ENCODE measurements around the gene CCDC141.

The CCDC141 gene

GRCh38 chr2:178863856-178864620 is 185.9 kb downstream of the CCDC141 start:
- DNase-seq, result no peak

- DNase-seq, result no peak
Observed at GRCh38 chr2:178863130-178863855, 186.6 kb downstream of the CCDC141 start.

- DNase-seq, result no peak
Observed at GRCh38 chr2:178860551-178860950, 189.4 kb downstream of the CCDC141 start.

- DNase-seq, result no peak
Observed at GRCh38 chr2:178859730-178860129, 190.2 kb downstream of the CCDC141 start.

- no peak for DNase-seq
Observed at GRCh38 chr2:178858896-178859625, 190.9 kb downstream of the CCDC141 start.

GRCh38 chr2:178855151-178855550 is 194.8 kb downstream of the CCDC141 start:
- DNase-seq, result no peak

- DNase-seq, result no peak
Observed at GRCh38 chr2:178848335-178848734, 201.6 kb downstream of the CCDC141 start.

GRCh38 chr2:178846458-178846802 is 203.5 kb downstream of the CCDC141 start:
- no peak for DNase-seq

- DNase-seq, result no peak
Observed at GRCh38 chr2:178845566-178846457, 204.1 kb downstream of the CCDC141 start.

- DNase-seq, result no peak
Observed at GRCh38 chr2:178844701-178845100, 205.2 kb downstream of the CCDC141 start.

GRCh38 chr2:178844269-178844668 is 205.7 kb downstream of the CCDC141 start:
- DNase-seq, result no peak

- DNase-seq, result no peak
Observed at GRCh38 chr2:178843697-178844096, 206.2 kb downstream of the CCDC141 start.

- DNase-seq, result no peak
Observed at GRCh38 chr2:178836807-178837206, 213.1 kb downstream of the CCDC141 start.

- no peak for DNase-seq
Observed at GRCh38 chr2:178834086-178834485, 215.9 kb downstream of the CCDC141 start.

GRCh38 chr2:178833382-178833781 is 216.6 kb downstream of the CCDC141 start:
- DNase-seq, result no peak

GRCh38 chr2:178830451-178830850 is 219.5 kb downstream of the CCDC141 start:
- no peak for DNase-seq

- DNase-seq, result no peak
Observed at GRCh38 chr2:178829981-178830380, 220.0 kb downstream of the CCDC141 start.

GRCh38 chr2:178829299-178829960 is 220.5 kb downstream of the CCDC141 start:
- DNase-seq, result no peak

GRCh38 chr2:178828486-178828881 is 221.5 kb downstream of the CCDC141 start:
- no peak for DNase-seq

- DNase-seq, result no peak
Observed at GRCh38 chr2:178827739-178828485, 222.0 kb downstream of the CCDC141 start.

- no peak for DNase-seq
Observed at GRCh38 chr2:178827111-178827510, 222.8 kb downstream of the CCDC141 start.
